ENCODE data around the gene CSH2. TPM values are rescaled to one million over a fixed set of nuclear protein-coding genes. Genes with fewer than 3 reads are reported as not detected.

Gene CSH2
- total RNA-seq, 2 experiments from 2014 or later, result not detected

- no peaks in the 10 kb centered on the region for H3K27me3 ChIP-seq (ENCODE audit: control insufficient read depth in 1 of 2, insufficient read depth in 2 of 2, low read length in 2 of 2)
- no peaks in the 10 kb centered on the region for H3K9me3 Mint-ChIP-seq
- H3K27ac ChIP-seq (ENCODE audit: low read depth in 1 of 2, low read length in 2 of 2), result no peak overlapping the region
- ATAC-seq (ENCODE audit: poor library complexity), result no peak
- POLR2A ChIA-PET, result interaction anchor here (1.3 kb wide), 1 partner anchor 50 kb away, joined by 4 read pairs; the partner anchor contains the start of genes CCDC47 and DDX42
- H3K4me3 ChIP-seq (ENCODE audit: low read length), result no peak overlapping the region
- peaks cover 67% of the 10 kb centered on the region for H3K36me3 ChIP-seq (ENCODE audit: insufficient read depth, low read length)
- H3K27ac Mint-ChIP-seq, result peak overlapping the region; percentile 51
- H3K4me1 Mint-ChIP-seq (ENCODE audit: low read depth), result peaks cover 47% of the 10 kb centered on the region
- peaks cover 44% of the 10 kb centered on the region for H3K4me1 ChIP-seq (ENCODE audit: insufficient read depth, low read length)
- TF ChIP-seq, protein P1, sequence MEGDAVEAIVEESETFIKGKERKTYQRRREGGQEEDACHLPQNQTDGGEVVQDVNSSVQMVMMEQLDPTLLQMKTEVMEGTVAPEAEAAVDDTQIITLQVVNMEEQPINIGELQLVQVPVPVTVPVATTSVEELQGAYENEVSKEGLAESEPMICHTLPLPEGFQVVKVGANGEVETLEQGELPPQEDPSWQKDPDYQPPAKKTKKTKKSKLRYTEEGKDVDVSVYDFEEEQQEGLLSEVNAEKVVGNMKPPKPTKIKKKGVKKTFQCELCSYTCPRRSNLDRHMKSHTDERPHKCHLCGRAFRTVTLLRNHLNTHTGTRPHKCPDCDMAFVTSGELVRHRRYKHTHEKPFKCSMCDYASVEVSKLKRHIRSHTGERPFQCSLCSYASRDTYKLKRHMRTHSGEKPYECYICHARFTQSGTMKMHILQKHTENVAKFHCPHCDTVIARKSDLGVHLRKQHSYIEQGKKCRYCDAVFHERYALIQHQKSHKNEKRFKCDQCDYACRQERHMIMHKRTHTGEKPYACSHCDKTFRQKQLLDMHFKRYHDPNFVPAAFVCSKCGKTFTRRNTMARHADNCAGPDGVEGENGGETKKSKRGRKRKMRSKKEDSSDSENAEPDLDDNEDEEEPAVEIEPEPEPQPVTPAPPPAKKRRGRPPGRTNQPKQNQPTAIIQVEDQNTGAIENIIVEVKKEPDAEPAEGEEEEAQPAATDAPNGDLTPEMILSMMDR (IDR thresholded peaks at IDR 0.05), result no peak
- H3K9me3 ChIP-seq (ENCODE audit: control insufficient read depth in 1 of 2, insufficient read depth in 1 of 2, low read length in 2 of 2), result no peaks in the 10 kb centered on the region
- CTCF ChIA-PET, result interaction anchor here (1.1 kb wide), 1 partner anchor 25 kb away, joined by 6 read pairs; no protein-coding TSS in a partner anchor
- DNase-seq, result no peak
- H3K4me3 Mint-ChIP-seq, result peak overlapping the region; percentile 62
- no peaks in the 10 kb centered on the region for H3K27me3 Mint-ChIP-seq
- peaks cover 100% of the 10 kb centered on the region for H3K36me3 Mint-ChIP-seq (ENCODE audit: low read depth)
- intact Hi-C loops (cut with DNase I, micrococcal nuclease), result no loop called here
These were observed 49.7 kb downstream of the CSH2 start for GRCh38 chr17:63823659-63824331.

DNA sequence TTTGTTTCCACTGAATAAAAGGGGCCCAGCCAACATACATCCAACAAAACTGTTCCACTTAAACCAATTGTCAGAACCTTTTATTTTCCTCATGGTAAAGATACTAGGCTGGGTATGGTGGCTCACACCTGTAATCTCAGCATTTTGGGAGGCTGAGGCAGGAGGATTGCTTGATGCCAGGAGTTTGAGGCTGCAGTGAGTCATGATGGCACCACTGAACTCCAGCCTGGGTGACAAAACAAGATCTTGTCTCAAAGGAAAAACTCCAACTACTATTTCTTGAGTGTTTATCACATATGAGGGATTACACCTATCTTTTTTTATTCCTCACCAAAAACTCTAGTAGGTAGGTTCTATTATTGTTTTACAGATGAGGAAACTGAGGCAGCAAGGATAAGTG is 50.9 kb downstream of the CSH2 start:
- DNase-seq (no peak), ATAC-seq (ENCODE audit: poor library complexity) (no peak)
- ChIA-PET CTCF (no interaction called here), POLR2A (interaction anchor here (3.1 kb wide), 1 partner anchor 21 kb away, joined by 9 read pairs; no protein-coding TSS in a partner anchor)
- intact Hi-C loops (cut with DNase I, micrococcal nuclease), result no loop called here
- H3K27ac ChIP-seq (ENCODE audit: low read depth in 1 of 2, low read length in 2 of 2), result no peak overlapping the region
- Mint-ChIP-seq H3K36me3 (ENCODE audit: low read depth) (peaks cover 100% of the 10 kb centered on the region), H3K9me3 (no peaks in the 10 kb centered on the region), H3K27ac (peak overlapping the region; percentile 46), H3K27me3 (no peaks in the 10 kb centered on the region), H3K4me3 (no peak overlapping the region), H3K4me1 (ENCODE audit: low read depth) (peaks cover 34% of the 10 kb centered on the region)
- H3K4me3 ChIP-seq (ENCODE audit: low read length), result no peak overlapping the region
- H3K4me1 ChIP-seq (ENCODE audit: insufficient read depth, low read length), result peaks cover 31% of the 10 kb centered on the region
- no peaks in the 10 kb centered on the region for H3K9me3 ChIP-seq (ENCODE audit: control insufficient read depth in 1 of 2, insufficient read depth in 1 of 2, low read length in 2 of 2)
- peaks cover 76% of the 10 kb centered on the region for H3K36me3 ChIP-seq (ENCODE audit: insufficient read depth, low read length)
- TF ChIP-seq, protein P1 (IDR thresholded peaks at IDR 0.05), result no peak
- no peaks in the 10 kb centered on the region for H3K27me3 ChIP-seq (ENCODE audit: control insufficient read depth in 1 of 2, insufficient read depth in 2 of 2, low read length in 2 of 2)

Other genes with a start within 250 kb of the CSH2 start
- 100 to 1,000 TPM; 711 to 727 TPM for gene LIMD2, start 173.6 kb downstream of the CSH2 start, total RNA-seq
- gene STRADA, start 131.9 kb downstream of the CSH2 start, total RNA-seq, result 10 to 100 TPM; 50.9 to 51.0 TPM
- gene CCDC47, start 100.1 kb downstream of the CSH2 start, total RNA-seq, result 10 to 100 TPM; 31.0 to 31.3 TPM
- gene DDX42, start 99.5 kb downstream of the CSH2 start, total RNA-seq, result 100 to 1,000 TPM; 112 to 117 TPM
- 10 to 100 TPM; 83.1 to 84.6 TPM for gene PSMC5, start 46.2 kb downstream of the CSH2 start, total RNA-seq
- 10 to 100 TPM; 47.6 to 51.1 TPM for gene FTSJ3, start 46.0 kb downstream of the CSH2 start, total RNA-seq
- 100 to 1,000 TPM; 102 to 111 TPM for gene SMARCD2, start 31.0 kb downstream of the CSH2 start, total RNA-seq
- gene GH2, start 8.3 kb upstream of the CSH2 start, total RNA-seq, result not detected
- not detected for gene CSH1, start 22.9 kb upstream of the CSH2 start, total RNA-seq
- not detected for gene CSHL1, start 37.6 kb upstream of the CSH2 start, total RNA-seq
- gene GH1, start 45.2 kb upstream of the CSH2 start, total RNA-seq, result not detected
- gene CD79B, start 58.7 kb upstream of the CSH2 start, total RNA-seq, result 1 to 10 TPM; 5.3 to 5.5 TPM
- under 1 TPM in 1 of 2 experiments, not detected in 1; 0.03 TPM for gene SCN4A, start 99.2 kb upstream of the CSH2 start, total RNA-seq
- gene PRR29, start 124.7 kb upstream of the CSH2 start, total RNA-seq, result under 1 TPM; 0.56 to 0.71 TPM
- 10 to 100 TPM; 50.6 to 54.7 TPM for gene ICAM2, start 147.0 kb upstream of the CSH2 start, total RNA-seq

Measured in CD4-positive, alpha-beta T cell (primary cell).